ENCODE data around the gene MEI4.

DNA sequence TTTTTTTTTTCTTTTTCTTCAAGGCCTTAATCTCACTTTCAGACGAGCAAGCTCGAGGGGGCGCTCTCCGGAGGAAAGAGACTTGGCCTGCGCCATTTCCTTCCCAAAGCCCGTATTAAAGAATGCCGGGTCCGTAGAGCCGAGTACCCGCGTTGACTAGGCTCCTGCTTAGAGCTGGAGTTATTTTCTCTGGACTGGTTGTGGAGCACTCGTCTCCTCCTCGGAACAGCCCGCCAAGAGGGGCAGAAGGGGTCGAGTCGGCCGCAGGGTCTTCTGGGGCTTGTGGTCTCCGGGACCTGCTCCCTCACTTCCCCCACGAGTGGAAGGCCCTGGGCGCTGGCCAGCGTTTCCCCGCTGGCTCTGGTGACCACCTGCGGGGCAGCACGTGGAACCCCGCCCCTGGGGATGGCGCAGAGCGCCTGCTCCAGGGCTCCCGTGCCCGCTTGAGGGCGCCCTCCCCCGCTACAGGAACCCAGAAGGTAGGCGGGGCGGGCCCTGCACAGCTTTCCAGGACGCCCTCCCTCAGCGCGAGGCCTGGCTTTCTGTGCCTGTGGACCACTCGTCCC, 2.7 kb upstream of the MEI4 start:
- TF ChIP-seq, protein P1, sequence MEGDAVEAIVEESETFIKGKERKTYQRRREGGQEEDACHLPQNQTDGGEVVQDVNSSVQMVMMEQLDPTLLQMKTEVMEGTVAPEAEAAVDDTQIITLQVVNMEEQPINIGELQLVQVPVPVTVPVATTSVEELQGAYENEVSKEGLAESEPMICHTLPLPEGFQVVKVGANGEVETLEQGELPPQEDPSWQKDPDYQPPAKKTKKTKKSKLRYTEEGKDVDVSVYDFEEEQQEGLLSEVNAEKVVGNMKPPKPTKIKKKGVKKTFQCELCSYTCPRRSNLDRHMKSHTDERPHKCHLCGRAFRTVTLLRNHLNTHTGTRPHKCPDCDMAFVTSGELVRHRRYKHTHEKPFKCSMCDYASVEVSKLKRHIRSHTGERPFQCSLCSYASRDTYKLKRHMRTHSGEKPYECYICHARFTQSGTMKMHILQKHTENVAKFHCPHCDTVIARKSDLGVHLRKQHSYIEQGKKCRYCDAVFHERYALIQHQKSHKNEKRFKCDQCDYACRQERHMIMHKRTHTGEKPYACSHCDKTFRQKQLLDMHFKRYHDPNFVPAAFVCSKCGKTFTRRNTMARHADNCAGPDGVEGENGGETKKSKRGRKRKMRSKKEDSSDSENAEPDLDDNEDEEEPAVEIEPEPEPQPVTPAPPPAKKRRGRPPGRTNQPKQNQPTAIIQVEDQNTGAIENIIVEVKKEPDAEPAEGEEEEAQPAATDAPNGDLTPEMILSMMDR (IDR thresholded peaks at IDR 0.05), result no peak
- TF ChIP-seq POLR2A (IDR thresholded peaks at IDR 0.05), result no peak
